ENCODE results near the gene MYL7.
"Not testable (repeated sequence)": the region's sequence is repeated elsewhere in the genome, so short reads cannot be mapped to it uniquely, and the experiment has no call there.

Gene MYL7

DNA sequence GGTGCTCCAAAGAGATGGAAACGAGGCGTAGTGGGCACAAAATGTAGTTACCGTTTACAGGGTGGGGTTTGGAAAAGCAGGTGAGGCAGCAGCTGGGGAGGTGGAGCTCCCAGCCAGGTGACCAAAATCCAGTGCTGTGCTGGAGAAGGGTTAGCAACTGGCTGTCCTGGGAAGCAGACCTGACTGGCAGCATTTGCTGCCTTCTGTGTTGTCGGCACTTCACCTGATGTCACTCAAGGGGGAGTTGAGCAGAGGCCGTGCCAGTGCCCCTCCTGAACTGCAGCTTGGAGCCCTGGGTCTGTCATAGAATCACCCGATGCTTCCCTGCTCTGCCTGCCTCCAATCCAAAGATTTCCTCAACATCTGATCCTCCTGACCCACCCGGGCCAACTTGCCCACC, 35.4 kb upstream of the MYL7 start:
- TF ChIP-seq, protein P1, sequence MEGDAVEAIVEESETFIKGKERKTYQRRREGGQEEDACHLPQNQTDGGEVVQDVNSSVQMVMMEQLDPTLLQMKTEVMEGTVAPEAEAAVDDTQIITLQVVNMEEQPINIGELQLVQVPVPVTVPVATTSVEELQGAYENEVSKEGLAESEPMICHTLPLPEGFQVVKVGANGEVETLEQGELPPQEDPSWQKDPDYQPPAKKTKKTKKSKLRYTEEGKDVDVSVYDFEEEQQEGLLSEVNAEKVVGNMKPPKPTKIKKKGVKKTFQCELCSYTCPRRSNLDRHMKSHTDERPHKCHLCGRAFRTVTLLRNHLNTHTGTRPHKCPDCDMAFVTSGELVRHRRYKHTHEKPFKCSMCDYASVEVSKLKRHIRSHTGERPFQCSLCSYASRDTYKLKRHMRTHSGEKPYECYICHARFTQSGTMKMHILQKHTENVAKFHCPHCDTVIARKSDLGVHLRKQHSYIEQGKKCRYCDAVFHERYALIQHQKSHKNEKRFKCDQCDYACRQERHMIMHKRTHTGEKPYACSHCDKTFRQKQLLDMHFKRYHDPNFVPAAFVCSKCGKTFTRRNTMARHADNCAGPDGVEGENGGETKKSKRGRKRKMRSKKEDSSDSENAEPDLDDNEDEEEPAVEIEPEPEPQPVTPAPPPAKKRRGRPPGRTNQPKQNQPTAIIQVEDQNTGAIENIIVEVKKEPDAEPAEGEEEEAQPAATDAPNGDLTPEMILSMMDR (IDR thresholded peaks at IDR 0.05; ENCODE audit: low read depth, low read length), result no peak
- DNase-seq (ENCODE audit: extremely low read depth, low read depth), result no peak

DNA sequence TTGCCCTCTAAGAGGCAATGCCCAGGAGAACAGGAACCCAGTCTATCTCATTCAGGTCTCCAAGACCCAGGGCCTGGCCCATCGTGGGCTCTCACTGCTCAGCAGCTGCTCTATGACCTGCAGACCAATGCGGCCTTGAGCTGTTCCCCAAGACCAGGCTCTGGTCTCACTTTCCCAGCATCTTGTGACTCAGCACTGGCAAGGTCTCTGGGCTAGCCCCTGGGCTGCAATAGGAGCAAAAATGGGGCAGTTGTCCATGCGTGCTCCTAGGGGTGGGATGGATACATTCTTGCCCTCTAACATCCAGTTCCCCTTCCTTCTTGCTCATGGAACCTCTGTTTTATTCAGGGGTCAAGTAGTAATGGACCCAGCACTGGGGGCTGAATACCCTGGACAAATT, 34.6 kb upstream of the MYL7 start:
- TF ChIP-seq, protein P1 (IDR thresholded peaks at IDR 0.05; ENCODE audit: low read depth, low read length), result no peak
- DNase-seq (ENCODE audit: extremely low read depth, low read depth), result no peak

DNA sequence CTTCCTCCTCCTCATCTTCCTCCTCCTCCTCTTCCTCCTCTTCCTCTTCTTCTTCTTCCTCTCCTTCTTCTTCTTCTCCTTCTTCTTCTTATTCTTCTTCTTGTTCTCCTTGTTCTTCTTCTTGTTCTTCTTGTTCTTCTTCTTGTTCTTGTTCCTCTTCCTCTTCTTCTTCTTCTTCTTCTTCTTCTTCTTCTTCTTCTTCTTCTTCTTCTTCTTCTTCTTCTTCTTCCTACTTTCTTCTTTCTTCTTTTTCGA, 33.5 kb upstream of the MYL7 start:
- not testable (repeated sequence) for DNase-seq (ENCODE audit: extremely low read depth, low read depth)

DNA sequence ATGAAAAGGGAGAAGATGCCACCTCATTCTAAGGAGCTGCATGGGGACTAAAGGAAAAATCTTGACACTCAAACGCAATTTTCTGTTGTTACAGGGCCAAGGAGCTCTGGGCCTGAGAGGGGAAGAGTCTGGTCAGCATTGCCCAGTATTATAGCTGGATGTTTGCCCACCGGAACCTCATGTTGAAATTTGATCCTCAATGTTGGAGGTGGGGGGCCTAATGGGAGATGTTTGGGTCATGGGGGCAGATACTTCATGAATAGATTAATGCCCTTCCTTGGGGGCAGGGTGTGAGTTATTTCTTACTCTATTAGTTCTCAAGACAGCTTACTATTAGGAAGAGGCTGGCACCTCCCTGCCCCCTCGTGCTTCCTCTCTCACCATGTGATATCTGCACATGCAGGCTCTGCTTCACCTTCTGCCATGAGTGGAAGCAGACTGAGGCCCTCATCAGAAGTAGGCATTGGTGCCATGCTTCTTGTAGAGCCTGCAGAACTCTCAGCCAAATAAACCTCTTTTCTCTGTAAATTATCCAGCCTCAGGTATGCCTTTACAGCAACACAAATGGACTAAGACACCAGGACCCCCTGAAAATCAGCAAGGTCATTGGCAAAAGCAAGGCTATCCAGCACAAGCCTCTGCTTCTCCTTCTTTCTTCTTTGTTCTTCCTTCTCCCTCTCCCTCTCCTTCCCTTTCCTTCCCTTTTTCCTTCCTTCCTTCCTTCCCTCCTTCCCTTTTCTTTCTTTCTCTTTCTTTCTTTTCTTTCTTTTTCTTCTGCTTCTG, 33.0 kb upstream of the MYL7 start:
- TF ChIP-seq, protein P1 (IDR thresholded peaks at IDR 0.05; ENCODE audit: low read depth, low read length), result no peak
- DNase-seq (ENCODE audit: extremely low read depth, low read depth), result no peak

DNA sequence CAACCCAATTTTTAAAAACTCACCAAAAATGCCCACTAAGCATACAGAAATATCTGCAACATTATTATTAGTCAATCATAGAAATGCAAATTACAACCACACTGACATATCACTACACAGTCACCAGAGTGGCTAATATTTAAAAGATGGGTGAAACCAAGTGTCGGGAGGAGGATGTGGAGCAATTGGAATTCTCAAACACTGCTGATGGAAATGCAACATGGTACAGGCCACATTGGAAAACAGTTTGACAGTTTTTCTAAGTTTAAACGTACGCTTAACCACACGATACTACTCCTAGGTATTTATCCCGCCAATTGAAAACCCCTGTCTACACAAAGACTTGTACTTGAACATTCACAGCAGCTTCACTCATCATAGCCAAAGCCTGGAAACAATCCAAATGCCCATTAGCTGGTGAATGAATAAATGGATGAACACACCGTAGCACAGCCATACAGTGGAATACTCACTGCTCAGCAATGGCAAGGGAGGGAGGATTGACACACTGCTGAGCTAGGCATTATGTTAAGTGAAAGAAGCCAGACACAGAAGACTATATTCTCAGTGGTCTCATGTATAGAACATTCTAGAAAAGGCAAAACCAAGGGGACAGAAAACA, 31.8 kb upstream of the MYL7 start:
- DNase-seq (ENCODE audit: extremely low read depth, low read depth), result no peak
- TF ChIP-seq, protein P1 (IDR thresholded peaks at IDR 0.05; ENCODE audit: low read depth, low read length), result no peak

DNA sequence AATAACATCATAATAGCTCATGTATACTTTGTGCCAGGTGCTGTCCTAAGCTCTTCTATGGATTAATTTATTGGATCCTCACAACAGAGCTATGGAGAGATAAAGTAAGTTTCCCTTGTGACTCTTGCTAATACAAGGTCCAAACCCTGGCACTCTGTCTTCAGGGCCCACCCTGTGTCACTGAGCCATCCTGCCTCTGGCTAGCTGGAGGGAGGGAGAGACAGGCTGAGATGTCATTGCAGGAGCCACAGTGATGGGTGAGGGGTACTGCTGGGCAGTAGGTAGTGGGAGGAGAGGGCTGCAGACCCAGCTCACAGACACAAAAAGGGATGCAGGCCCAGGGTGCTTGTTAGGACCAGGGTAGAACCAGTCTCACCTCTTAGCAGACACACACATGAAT, 31.2 kb upstream of the MYL7 start:
- TF ChIP-seq, protein P1 (IDR thresholded peaks at IDR 0.05; ENCODE audit: low read depth, low read length), result no peak

DNA sequence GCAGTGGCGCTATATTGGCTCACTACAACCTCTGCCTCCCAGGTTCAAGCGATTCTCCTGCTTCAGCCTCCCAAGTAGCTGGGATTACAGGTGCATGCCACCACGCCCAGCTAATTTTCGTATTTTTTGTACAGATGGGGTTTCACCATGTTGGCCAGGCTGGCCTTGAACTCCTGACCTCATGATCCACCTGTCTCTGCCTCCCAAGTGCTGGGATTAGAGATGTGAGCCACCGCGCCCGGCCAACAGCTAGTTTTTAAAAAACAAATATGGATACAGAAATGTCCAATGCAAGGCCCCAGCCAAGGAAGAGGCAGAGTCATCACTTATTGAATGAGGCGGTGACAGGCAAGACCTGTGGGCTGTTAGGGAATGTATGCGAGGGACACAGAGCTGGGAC, 30.8 kb upstream of the MYL7 start:
- DNase-seq (ENCODE audit: extremely low read depth, low read depth), result not testable (repeated sequence)

More for the DNA sequence above, 31.2 kb upstream of the MYL7 start:
- no peak for DNase-seq (ENCODE audit: extremely low read depth, low read depth)

DNA sequence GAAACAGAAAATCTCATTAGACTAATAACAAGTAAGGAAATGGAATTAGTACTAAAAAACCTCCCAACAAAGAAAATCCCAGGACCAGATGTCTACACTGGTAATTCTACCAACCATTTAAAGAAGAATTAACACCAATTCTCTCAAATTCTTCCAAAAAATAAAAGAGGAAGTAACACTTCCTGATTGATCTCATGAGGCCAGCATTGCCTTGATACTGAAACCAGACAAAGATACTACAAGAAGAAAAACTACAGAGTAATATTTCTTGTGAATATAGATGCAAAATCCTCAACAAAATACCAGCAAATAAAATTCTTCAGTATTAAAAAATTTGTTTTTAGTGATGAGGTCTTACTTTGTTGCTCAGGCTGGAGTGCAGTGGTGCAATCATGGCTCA, 26.8 kb upstream of the MYL7 start:
- TF ChIP-seq, protein P1 (IDR thresholded peaks at IDR 0.05; ENCODE audit: low read depth, low read length), result no peak

More for the DNA sequence above, 26.8 kb upstream of the MYL7 start:
- DNase-seq (ENCODE audit: extremely low read depth, low read depth), result no peak

All from AG09319 (cell line).